HG03159 (cell line): ENCODE results near the gene KIAA0825.

Source experiments
- ATAC-seq: cut with Tn5 transposase; IDR thresholded peaks from one replicate; pipeline ENCODE4 v1.9.1; 2021; ENCODE audit warnings: mild to moderate bottlenecking, moderate library complexity; ENCODE audit not compliant: unreplicated experiment

KIAA0825 gene

GRCh38 chr5:94508461-94509148 is 109.8 kb downstream of the KIAA0825 start:
- no peak for ATAC-seq

DNA sequence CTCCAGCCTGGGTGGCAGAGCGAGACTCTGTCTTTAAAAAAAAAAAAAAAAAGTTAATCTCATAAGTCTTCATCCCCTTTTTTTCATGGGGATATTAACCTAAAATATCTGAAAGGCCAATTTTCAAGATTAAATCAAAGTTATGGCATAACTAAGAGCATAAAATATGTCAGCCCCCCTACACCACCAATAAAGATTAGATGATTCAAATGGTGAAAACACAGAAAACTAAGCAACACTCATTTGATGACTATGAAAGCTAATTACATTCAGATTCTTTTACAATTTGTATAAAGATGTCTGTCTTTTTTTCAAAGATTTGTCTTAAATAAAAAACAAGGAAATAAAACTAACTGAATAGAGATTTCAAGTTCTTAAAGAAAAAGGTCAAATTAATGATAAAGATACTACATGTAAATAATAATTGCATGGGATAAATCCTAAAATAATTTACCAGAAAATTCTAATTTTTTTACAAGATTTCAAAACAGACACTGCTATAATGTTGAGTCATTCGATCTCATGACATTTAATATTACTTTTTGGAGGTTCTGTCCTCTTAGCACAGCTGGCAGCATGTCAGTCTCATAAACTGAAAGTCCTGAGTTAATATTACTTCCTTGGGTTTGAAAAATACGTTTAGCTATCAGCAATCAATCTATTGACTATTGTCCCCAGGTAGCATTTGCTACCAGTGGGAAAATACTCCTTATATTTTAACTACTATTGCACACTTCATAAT is 112.9 kb downstream of the KIAA0825 start:
- ATAC-seq = no peak

- no peak for ATAC-seq
Measured at GRCh38 chr5:94503677-94504076, 114.7 kb downstream of the KIAA0825 start.

DNA sequence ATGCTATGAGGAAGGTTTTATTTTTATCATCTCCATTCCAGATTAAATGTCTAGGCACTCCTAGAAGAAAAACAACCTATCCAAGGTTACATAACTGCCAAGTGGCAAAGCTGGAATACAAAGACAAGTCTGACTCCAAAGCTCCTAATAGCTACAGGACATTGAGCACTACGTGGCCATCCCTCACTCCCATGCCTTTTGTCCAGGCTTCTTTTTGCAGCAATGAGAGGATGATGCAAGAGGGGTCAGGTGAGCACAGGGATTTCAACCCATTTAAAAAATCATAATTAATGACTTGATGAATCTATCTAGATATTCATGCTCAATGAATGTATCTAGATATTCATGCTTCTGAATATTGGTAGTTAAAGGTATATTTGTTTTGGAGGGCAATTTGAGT is 117.0 kb downstream of the KIAA0825 start:
- ATAC-seq = no peak

GRCh38 chr5:94499806-94500205 is 118.6 kb downstream of the KIAA0825 start:
- no peak for ATAC-seq

DNA sequence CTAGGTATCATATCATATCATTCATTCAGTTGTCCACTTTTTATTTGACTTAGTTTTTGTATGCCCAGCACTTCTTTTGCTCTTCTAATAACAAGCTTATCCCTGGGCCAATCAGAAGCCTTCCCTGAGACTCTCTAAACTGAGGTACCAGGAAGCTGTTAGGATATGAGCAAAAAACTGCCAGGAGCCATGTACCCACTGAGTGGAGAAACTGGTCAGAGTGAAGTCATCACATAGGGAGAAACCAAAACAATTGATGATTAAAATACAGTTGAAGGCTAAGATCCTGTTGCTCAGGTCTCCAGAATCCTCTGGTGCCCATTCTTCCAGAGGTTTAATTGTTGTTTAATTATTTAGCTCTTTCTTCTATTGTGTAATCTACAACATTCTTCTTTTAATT is 120.2 kb downstream of the KIAA0825 start:
- no peak for ATAC-seq

GRCh38 chr5:94485067-94485466 is 133.3 kb downstream of the KIAA0825 start:
- no peak for ATAC-seq

- peak; percentile 56 for ATAC-seq
Measured at GRCh38 chr5:94481059-94481458, 137.3 kb downstream of the KIAA0825 start.

GRCh38 chr5:94480486-94480885 is 137.9 kb downstream of the KIAA0825 start:
- ATAC-seq = no peak

DNA sequence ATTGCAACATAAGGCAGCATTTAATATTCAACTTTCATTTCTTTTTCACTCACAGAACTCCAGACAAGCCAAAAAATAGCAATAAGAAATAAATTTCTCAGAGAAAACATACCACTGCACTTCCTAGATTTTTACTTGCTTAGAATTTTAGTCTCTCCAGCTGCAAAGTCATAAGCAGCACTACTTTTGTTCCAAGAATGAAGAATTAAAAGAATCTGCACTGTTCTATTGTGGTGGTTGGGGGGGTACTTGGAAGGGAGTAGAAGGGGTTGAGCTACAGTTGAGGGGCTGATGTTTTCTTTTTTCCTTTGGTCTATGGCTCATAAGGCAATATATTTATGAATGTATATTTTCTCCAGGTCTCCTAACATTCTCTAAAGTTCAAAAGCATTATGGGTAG is 144.5 kb downstream of the KIAA0825 start:
- no peak for ATAC-seq

GRCh38 chr5:94471521-94471920 is 146.9 kb downstream of the KIAA0825 start:
- no peak for ATAC-seq

- ATAC-seq = no peak
Measured at GRCh38 chr5:94470802-94471201, 147.6 kb downstream of the KIAA0825 start.

GRCh38 chr5:94469894-94470329 is 148.5 kb downstream of the KIAA0825 start:
- no peak for ATAC-seq

DNA sequence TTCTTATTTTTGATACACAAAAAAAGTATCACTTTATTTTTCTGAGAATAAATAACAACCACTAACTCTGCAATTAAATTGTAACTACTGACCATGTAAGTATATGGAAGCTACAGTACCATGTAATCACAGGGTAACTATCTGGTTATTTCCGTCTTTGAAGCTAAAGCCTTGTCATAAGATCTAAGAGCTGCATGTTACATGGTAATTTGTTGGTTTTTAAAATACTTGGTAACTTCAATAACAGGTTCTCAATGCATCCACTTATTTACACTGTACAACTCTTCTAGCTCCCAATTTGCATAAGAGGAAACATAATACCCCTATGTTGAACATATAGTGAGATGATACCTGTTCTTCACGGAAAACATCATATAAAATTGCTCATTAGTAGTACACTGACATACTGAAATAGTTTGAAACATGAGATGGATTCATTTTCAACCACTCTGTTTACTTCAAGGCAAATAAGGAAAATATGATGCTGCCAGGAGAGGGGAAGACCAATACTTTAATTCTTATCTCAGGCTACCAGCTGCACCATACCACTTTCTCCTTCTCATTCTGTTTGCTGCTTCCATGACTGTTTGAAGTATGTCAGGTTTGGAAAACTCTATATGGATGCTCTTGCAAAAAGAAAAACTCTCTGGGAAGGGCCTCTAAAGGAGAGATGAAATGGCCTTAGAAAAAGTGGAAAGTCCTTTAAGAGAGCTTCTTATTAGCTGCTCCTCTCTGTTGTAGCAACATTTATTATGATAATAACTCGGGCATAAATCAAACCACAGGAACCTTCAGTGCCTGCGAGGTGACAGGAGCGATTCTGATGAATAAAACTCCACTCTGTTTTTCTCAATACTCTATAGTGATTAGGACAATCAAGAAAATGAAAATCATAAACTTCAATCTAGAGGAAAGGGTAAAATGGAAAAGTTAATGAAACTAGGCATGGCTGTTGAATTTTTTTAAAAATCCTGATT is 150.2 kb downstream of the KIAA0825 start:
- ATAC-seq = no peak

- no peak for ATAC-seq
Measured at GRCh38 chr5:94467346-94467953, 151.0 kb downstream of the KIAA0825 start.

DNA sequence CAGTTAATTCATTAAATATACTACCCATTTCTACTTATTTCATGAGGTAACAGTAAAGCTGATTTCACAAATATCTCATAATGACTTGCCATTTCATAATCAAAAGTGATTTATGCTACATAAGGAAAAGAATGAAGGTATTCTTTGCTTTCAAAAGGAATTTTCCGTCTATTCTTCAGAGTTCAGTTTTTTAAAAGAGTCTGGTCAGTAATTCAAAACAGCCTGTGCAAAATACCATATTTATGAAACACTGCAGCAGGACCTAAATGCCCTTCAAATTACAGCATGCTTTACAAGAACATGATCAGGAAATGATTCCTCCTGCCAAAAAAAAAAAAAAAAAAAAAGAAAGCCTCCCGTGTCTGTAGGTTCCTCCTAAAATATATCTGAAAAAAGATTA is 154.7 kb downstream of the KIAA0825 start:
- ATAC-seq = no peak

DNA sequence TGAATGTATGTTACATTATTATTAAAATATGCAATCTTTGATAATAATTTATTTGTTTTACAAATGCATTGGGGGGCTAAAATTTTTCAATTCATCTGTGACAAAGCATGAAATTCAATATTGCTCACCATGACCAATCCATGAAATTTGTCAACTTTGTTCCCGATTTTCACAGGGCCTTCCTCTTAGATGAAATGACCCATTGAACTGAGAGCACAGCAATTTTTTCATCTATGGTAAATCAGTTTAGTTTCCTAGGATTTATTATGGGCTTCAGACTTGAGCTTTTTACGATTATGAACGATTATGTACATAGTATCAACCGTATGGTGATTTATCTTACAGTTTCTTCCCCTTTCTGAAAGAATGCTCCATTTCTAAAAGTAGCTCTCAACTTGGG is 157.3 kb downstream of the KIAA0825 start:
- ATAC-seq = no peak

DNA sequence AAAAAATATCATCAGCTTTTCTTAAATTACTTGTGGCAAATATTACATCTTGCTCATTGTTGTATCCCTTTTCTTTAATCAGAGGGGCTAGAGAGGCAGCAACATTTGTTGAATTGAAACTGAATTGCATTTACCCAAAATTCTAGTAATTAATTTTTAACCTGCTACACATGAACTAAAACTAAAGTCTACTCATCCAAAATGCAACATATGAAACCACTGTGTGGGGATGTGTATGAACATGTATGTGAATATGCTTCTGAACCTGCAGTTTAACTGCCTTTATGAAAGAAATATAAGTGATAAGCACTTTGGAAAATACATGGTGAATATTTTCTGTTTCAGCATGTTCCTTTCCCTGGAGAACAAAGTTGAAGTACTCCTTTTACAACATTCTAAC is 158.5 kb downstream of the KIAA0825 start:
- ATAC-seq = no peak

GRCh38 chr5:94457788-94458187 is 160.6 kb downstream of the KIAA0825 start:
- no peak for ATAC-seq

DNA sequence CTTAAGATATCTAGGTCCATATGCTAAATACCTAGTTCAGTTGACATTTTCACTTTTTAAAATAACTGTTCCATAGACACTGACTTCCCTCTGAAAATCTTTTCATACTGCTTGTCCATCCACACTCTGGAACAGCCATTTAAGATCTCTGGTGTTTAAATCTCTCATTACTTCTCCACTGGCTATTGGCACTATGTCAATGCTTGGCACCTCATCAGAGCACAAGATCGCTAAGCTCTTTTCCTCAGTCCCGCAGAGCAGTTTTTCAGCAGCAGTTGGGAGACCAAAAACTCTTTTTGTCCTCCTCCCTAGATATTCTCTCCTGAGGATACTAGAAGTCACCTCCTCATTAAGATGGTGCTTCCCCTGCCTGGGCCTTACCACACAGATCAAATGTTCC is 172.7 kb downstream of the KIAA0825 start:
- no peak for ATAC-seq

DNA sequence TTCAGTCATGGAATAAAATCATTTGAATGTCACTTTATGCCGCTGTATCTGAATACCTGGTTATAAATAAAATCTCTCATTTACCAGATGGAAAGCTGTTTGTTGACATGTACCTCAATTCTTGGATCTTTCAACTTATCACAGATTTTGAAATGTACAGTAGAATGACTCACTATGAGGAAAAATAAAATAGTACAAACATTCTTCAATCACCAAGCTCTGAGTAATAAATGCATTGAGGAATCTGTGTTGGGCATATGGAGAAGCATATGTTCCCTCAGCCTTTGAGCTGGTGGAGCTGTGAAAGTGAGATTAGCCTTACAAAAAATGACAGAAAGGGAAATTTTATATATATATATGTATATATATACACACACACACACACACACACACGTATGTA is 175.4 kb downstream of the KIAA0825 start:
- ATAC-seq = no peak
